HUDEP-2 (cell line): ENCODE results near the gene DCLK1.

Source experiments
- DNase-seq, 76 experiments: peaks; one replicate each; lab custom pipeline; 2025; ENCODE audit not compliant: unreplicated experiment in 76 of 76; lab: John Stamatoyannopoulos, UW

DCLK1 gene

GRCh38 chr13:35794734-35795389 lies 336.3 kb downstream of the DCLK1 start:
- no peak for DNase-seq

GRCh38 chr13:35793823-35794222 lies 337.4 kb downstream of the DCLK1 start:
- DNase-seq = no peak

DNA sequence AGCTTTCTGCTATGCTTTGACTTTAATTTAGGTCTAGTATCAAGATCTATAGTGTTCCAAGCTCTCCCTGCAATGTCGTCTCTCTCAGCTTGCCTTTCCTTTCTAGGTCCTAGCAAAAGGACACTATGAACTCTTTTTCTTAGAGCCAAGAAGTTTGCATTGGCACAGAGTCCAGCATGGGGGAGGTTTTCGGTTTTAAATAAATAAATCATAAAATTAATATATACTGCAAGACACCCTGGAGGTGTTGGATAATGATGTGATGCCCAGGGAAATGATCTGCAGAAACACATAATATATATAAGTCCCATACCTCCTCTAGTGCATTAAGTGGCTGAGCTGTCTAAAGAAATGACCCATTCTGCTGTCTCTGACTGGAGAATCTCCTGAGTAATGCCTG lies 338.3 kb downstream of the DCLK1 start:
- DNase-seq = no peak

DNA sequence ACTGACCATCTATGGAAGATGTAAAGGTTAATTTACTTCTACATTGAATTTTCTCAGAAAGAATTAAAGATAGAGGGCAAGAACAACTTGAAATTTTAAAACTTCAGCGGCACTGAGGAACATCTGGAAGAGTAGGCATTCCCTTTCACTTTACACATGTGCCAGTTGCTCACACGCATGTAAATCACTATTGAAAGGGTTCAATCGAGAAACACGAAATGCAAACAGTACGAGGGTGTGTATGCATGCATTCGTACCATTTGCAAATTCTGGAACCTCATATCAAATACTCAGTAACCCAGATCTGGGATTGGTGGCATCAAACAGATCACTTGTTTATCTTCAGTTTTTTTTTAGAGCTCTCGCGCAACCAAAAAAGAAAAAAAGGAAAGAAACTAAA lies 339.2 kb downstream of the DCLK1 start:
- no peak for DNase-seq

GRCh38 chr13:35791184-35791851 lies 339.9 kb downstream of the DCLK1 start:
- DNase-seq = no peak

DNA sequence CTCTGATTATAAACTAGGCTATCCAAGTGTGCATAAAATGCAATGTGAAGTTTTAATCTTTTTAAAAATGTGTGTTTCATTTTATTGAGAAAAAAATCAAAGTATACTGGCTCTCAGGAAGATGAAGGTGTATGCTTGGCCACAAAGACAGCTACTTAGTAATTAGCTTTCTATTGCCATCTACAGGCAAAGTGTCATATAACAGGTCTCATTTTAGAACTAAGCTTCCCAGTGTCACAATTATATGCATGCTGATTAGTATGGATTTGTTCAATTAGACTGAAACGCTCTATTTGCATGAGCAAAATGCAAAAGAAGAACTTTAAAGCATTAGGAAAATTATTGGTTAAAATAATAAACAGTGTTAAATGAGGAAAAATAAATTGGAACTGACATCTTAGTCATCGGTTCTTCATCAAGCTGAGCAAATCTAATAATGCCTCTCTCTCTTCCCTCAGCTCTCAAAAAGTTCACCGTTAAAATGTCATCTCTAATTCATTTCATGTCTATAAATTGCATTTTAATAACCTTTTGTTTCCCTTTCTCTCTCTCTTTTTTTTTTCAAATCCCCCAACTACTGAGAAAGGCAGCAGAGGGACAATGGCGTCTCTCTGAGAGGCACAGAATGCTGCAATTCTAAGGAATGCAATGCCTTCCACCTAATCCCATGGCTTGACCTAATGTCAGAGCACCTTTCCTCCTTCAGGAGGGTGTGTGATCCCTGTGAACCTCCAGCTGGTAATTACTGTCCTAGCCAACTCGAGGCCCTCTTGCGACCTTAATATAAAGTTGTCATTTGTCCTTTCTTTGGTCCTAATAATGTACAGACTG lies 341.6 kb downstream of the DCLK1 start:
- peak in 6 of 76 experiments; percentile 0 to 18 (median 4) for DNase-seq

DNA sequence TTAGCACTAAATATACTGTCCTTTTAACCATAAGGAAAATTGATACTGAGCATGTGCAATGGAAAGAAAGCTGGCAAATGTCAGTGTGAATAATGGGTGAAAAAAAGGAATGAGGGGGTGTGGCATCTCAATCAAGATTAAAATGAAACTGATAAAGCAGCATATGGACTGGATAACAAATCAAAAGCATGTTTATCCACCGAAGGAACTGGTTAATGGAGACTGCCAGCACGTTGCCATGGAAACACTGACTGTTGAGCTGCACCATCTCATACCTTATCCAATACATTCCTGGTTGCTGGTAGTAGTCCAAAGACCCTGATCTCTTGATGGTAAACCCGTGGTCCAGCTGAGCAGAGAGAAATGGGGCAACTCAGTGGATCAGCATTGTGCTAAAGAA lies 343.2 kb downstream of the DCLK1 start:
- DNase-seq = no peak

GRCh38 chr13:35785576-35786303 lies 345.4 kb downstream of the DCLK1 start:
- DNase-seq = no peak

- DNase-seq = no peak
Observed at GRCh38 chr13:35784286-35784951, 346.8 kb downstream of the DCLK1 start.

DNA sequence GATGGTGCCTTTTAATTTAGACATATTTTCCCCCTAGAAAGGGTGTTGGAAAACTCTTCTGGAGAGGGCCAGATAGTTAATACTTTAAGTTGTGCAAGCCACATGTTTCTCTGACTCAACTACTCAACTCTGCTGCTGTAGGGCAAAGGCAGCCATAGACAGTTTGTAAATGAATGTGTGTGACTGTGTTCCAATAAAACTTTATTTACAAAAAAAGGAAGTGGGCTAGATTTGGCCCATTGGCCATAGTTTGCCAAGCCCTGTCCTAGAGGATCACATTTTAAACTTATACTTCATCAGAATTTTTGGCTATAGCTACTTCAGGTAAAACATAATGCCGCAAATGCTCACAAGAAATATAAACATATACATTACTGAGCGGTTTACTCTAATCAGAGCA lies 348.4 kb downstream of the DCLK1 start:
- no peak for DNase-seq

DNA sequence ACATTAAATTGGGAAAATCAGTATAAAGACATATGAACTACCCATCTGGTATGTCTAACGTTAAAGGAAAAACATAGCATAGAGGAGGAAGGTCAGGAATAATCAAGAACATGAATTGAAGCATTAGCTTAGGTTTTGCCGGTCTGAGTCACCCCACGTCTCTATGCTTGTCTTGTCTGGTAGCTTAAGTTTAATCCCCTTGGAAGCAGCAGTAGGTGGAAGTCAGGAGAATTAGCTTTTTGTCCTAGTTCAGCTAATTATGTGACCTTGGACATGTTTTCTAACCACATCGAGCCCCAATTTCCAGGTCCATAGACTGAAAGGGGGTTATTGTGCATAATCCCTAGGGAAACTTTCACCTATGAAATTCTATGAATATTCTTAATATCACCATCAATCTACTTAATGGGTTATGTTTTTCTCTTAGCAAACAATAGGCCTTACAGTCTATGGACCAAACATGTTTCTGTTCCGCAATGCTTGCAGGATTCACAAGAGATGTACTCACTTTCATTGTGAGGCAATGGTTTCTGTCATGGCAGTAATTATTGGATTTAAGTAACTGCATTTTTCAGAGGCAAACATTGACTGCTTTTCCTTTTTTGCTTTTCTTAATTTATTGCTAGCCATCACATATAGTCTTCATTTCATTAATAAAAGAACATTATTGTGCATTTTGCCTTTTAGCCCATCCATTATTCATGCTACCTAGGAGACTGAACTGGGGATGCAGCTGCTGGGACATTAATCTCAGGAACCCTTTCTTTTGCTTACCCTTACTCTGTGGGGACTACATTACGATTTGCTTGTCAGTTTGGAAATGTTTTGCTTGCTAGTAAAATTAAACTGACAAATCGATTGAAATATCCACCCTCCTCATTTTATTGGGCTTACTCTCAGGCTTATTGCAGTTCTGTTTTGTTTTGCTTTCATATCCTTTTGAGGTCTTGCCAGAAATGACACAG lies 349.9 kb downstream of the DCLK1 start:
- DNase-seq = no peak

DNA sequence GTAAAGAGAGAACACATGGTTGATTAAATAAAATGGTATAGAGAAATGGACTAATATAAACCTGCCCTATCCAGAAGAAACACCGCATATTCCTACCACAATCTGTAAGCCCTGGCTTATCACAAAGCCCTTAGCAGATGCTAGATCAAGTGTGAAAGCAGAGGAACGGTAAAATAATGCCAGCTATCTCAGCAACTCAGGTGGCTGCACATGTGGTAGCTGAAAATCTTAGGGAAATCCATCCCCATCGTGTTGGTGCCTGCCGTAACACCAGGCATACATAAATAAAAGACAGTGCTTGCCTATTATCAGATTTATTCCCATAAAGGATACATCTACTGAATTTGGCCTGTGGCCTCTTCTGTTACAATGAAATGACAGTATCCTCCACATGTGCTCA lies 350.6 kb downstream of the DCLK1 start:
- DNase-seq = no peak

DNA sequence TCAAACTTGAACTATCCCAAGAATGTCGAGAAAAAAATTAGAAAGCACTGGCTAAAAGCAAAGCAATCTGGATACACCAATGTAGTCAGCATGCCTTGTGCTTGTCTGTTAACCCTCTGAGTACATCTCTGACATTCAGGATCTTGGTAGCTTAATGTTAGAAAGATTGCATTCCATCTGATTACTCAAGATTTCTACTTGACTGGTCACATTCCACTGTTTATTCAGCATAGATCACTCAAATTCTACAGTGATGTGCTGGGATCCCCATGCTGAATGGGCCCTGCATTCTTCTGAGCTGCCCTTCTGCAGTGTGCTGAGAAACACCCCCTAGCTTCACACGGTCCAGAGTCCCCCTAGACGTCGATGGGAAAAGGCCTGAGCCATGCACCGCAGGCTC lies 359.3 kb downstream of the DCLK1 start:
- DNase-seq = no peak

GRCh38 chr13:35770756-35771297 lies 360.4 kb downstream of the DCLK1 start:
- no peak for DNase-seq

GRCh38 chr13:35769812-35770211 lies 361.4 kb downstream of the DCLK1 start:
- DNase-seq = no peak

DNA sequence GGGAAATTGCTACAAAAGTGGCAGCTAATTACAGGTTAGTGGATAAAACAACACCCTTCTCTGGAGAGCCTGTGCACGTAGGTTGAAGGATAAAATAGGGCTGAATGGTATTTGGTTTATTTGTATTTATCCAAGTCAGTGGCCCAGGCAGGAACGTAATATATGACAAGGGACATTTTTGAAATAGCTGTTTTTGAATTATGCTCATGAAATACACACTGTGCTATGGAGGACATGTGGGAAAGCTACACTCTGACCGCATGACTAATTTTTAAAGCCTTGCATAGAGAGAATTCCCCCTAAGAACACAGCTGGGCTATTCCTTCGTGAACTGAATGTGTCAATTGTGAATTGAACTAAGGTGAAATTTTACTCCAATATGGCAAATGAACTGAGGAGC lies 362.6 kb downstream of the DCLK1 start:
- no peak for DNase-seq

DNA sequence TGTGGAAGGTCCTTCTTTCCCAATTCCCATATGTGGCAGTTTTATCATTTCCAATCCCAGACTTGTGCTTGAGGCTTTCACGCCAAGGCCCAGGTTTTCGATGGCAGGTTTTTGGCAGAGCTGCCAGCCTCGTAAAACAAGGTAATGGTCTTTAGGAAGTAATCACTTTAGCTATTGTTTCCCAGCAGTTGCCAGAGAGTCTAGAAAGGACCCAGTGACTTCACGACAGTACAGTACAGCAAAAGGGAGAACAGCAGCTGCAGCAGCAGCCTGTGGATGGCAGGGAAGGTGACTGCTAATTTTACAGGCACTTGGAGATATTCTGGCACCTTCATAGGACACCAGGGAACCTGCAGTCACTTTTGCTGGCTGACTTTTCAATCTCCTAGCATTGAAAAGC lies 363.1 kb downstream of the DCLK1 start:
- DNase-seq = no peak

- no peak for DNase-seq
Observed at GRCh38 chr13:35767256-35767976, 363.8 kb downstream of the DCLK1 start.

DNA sequence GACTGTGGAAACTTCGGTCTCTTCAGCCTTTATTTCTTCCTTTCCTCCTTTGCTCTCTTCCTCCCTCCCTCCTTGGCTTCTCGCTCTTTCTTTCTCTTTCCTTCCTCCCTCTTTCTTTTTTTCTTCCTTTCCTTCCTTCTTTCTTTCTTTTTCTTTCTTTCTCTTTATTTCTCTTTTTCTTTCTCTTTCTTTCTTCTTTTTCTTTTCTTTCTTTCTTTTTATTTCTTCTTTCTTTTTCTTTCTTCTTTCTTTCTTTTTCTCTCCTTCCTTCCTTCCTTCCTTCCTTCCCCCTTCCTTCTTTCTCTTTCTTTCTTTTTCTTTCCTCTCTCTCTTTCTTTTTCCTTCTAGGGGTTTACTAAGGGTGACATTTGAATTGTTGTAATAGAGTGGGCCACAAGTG lies 364.5 kb downstream of the DCLK1 start:
- no peak for DNase-seq
